Left lobe of liver (tissue), 1 donor: ENCODE measurements around the gene KRTAP4-9. TPM values are rescaled to one million over a fixed set of nuclear protein-coding genes. Genes with fewer than 3 reads are reported as not detected.

Experiments
- total RNA-seq: library from RNA; stranded (reverse); gene quantifications from one replicate; pipeline ENCODE4 v1.2.1, GENCODE V29; 2021
- donor health status: DM: no; HTN: yes; CAD: no.

KRTAP4-9 gene
- total RNA-seq, 1 donor from 2014 or later, result not detected

Other genes starting within 250 kb of the KRTAP4-9 start
- gene KRT12, start 238.2 kb upstream of the KRTAP4-9 start, total RNA-seq, result not detected
- gene KRT20, start 220.1 kb upstream of the KRTAP4-9 start, total RNA-seq, result 0.40 TPM
- gene KRT23, start 167.7 kb upstream of the KRTAP4-9 start, total RNA-seq, result 0.13 TPM
- not detected for gene KRT39, start 138.4 kb upstream of the KRTAP4-9 start, total RNA-seq
- not detected for gene KRT40, start 121.1 kb upstream of the KRTAP4-9 start, total RNA-seq
- gene KRTAP3-3, start 111.2 kb upstream of the KRTAP4-9 start, total RNA-seq, result not detected
- not detected for gene KRTAP3-2, start 105.5 kb upstream of the KRTAP4-9 start, total RNA-seq
- not detected for gene KRTAP3-1, start 96.3 kb upstream of the KRTAP4-9 start, total RNA-seq
- not detected for gene KRTAP1-5, start 78.2 kb upstream of the KRTAP4-9 start, total RNA-seq
- gene KRTAP1-4, start 75.2 kb upstream of the KRTAP4-9 start, total RNA-seq, result not detected
- not detected for gene KRTAP1-3, start 70.5 kb upstream of the KRTAP4-9 start, total RNA-seq
- not detected for gene KRTAP1-1, start 63.9 kb upstream of the KRTAP4-9 start, total RNA-seq
- not detected for gene KRTAP2-1, start 58.1 kb upstream of the KRTAP4-9 start, total RNA-seq
- gene KRTAP2-2, start 50.2 kb upstream of the KRTAP4-9 start, total RNA-seq, result not detected
- not detected for gene KRTAP2-3, start 45.3 kb upstream of the KRTAP4-9 start, total RNA-seq
- gene KRTAP2-4, start 39.5 kb upstream of the KRTAP4-9 start, total RNA-seq, result not detected
- not detected for gene KRTAP4-7, start 21.2 kb upstream of the KRTAP4-9 start, total RNA-seq
- gene KRTAP4-8, start 7.2 kb upstream of the KRTAP4-9 start, total RNA-seq, result not detected
- not detected for gene KRTAP4-16, start 3.2 kb upstream of the KRTAP4-9 start, total RNA-seq
- not detected for gene KRTAP4-11, start 13.0 kb downstream of the KRTAP4-9 start, total RNA-seq
- not detected for gene KRTAP4-12, start 18.8 kb downstream of the KRTAP4-9 start, total RNA-seq
- not detected for gene KRTAP4-6, start 35.2 kb downstream of the KRTAP4-9 start, total RNA-seq
- not detected for gene KRTAP4-5, start 44.4 kb downstream of the KRTAP4-9 start, total RNA-seq
- gene KRTAP4-4, start 55.4 kb downstream of the KRTAP4-9 start, total RNA-seq, result not detected
- gene KRTAP4-3, start 62.8 kb downstream of the KRTAP4-9 start, total RNA-seq, result not detected
- not detected for gene KRTAP4-2, start 72.8 kb downstream of the KRTAP4-9 start, total RNA-seq
- gene KRTAP4-1, start 79.5 kb downstream of the KRTAP4-9 start, total RNA-seq, result not detected
- not detected for gene KRTAP9-1, start 84.5 kb downstream of the KRTAP4-9 start, total RNA-seq
- not detected for gene KRTAP9-2, start 121.3 kb downstream of the KRTAP4-9 start, total RNA-seq
- gene KRTAP9-3, start 127.1 kb downstream of the KRTAP4-9 start, total RNA-seq, result not detected
- not detected for gene KRTAP9-8, start 132.6 kb downstream of the KRTAP4-9 start, total RNA-seq
- gene KRTAP9-4, start 144.3 kb downstream of the KRTAP4-9 start, total RNA-seq, result not detected
- gene KRTAP9-9, start 150.0 kb downstream of the KRTAP4-9 start, total RNA-seq, result not detected
- gene KRTAP9-6, start 160.0 kb downstream of the KRTAP4-9 start, total RNA-seq, result not detected
- not detected for gene KRTAP9-7, start 170.3 kb downstream of the KRTAP4-9 start, total RNA-seq
- gene KRTAP29-1, start 197.5 kb downstream of the KRTAP4-9 start, total RNA-seq, result not detected
- not detected for gene KRTAP16-1, start 203.9 kb downstream of the KRTAP4-9 start, total RNA-seq
- not detected for gene KRTAP17-1, start 210.3 kb downstream of the KRTAP4-9 start, total RNA-seq
- not detected for gene KRT33A, start 245.4 kb downstream of the KRTAP4-9 start, total RNA-seq